NCI-H345 treated with DMSO at 0.1 percent for 48 hours (cell line): ENCODE data around the gene UST.
"Not testable (repeated sequence)": the region's sequence is repeated elsewhere in the genome, so short reads cannot be mapped to it uniquely, and the experiment has no call there.

Experiments
- DNase-seq: peaks from one replicate; lab custom pipeline; 2025; ENCODE audit not compliant: unreplicated experiment; lab: John Stamatoyannopoulos, UW

The UST gene

DNA sequence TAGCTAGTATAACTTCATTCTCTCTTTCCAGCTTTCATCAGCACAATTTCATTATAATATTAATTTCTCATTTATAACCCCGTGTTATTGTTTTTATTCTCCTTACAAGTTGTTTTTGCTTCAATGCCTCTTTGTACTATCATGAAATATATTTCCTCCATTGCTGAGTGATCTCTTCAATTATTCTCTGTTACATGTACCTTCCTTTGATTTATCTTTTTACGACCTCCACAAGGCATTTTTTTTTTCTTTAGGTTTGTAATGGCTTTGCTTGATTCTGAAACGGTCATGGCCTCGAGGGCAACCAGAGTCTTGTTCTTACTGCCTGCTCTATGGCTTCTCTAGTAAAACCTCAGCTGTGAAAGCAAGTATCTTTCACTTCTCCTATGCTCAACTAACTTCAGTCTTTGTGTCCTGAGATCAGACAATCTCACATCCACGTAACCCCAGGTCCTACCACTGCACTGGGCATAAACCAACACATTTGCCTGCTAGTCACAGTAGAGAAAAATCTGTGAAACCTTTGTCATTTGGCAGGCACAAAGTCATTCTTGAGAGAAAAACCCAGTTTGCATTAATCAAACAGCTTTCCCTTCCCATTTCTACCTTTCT is 119.9 kb downstream of the UST start:
- no peak for DNase-seq

DNA sequence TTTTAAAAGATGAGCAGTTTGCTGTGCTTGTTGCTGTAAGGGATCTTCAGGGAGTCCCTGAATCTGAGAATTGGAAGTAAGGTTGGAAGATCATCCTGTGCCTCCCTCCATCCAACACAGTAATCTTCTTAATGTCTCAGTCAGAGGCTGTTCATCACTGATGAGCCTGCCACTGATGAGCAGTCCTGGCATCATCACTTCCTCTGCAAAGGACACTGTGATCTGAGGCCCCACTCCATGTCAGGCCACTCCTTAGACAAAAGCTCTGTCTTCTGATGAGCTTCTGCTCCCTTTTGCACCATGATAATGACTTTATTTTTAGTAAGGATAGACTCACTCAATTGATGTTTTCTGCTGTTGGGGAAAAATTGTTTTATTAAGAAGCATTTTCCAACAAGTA is 121.0 kb downstream of the UST start:
- DNase-seq: no peak

DNA sequence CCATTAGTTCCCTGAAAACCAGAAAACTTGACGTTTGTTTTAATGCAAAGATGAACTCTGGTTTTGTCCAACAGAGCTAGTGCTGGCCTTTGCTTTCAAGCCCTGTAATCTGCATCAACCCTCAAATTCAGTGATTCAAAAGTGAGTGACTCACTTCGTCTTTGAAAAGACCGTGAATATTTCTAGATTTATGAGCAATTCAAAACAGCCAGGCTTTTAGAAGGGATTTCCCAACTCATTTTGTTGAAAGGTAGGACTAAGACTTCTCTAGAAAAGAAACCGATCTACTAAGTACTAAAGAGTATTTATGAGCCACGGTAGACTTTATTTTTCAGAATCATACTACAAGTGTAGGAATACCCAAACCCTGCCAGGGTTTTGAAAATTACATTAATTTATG is 121.5 kb downstream of the UST start:
- DNase-seq: no peak

DNA sequence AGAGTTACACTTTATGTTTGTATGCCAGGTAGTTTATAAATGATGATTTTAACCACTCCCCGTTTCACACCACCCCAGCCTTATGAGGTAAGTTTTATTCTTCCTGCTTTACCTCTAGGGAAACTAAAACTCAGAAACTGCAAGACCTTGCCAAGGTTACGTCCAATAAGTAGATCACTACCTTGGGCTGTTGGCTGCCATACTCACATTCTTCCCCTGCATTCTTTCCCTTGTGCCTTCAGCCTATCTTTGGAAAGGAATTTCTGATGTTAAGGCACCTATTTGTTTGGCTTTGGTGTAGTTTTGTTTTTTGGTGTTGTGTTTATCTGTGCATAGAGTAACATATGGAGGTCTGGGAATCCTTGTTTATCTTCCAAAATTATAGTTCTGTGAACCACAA is 122.1 kb downstream of the UST start:
- no peak for DNase-seq

DNA sequence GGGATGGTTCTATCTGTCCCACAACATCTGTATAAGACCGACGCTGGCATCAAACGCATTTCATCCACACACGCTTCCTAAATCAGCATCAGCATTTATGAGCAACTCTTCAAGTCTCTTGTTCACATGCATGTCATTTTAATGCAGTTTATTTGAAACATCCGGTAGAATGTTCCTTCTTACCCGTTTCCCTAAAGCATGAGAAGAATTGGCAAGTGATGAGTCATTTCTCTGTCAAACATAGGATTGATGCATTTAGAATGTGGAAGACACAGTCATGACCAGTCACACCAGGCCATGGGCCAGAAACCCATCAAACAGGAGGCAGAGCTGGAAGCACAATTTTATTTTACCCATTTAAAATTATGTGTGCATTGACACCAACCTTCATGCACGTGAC is 122.8 kb downstream of the UST start:
- no peak for DNase-seq

DNA sequence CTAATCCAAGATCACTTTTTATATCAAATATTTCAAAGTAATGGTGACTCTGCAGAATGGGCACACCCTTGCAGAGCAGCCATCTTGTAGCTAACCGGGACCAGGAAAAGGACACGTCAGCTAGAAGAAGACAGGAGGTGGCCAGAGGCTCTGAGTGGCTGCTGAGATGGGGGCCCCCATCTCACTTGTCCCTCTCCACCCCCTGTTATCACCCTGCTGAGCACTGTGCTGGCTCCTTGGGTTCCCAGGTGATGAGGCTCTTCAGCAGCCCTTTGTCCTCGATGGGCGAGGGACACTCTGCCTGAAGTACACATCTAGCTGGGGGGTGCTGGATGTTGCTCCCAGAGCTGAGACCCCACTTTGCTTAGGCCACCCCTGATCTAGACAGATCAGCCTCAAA is 126.3 kb downstream of the UST start:
- no peak for DNase-seq

DNA sequence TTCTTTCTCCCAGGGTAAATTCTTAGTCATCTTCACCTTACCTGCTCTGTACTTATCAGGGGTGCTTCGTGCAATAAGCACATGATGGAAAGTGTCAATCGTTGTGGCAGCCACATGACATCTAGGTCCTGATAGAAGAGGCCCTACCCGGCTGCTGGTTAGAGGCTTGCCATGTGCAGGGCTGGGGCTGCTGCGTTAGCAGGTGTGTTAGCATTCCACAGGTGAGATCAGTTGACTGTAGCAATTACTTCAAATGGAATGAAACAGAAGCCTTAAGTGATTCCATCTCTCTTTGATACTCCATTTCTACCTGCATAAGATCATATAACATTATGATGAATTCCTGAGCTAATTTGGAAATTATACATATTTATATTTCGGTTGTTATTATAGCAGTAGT is 127.0 kb downstream of the UST start:
- no peak for DNase-seq

DNA sequence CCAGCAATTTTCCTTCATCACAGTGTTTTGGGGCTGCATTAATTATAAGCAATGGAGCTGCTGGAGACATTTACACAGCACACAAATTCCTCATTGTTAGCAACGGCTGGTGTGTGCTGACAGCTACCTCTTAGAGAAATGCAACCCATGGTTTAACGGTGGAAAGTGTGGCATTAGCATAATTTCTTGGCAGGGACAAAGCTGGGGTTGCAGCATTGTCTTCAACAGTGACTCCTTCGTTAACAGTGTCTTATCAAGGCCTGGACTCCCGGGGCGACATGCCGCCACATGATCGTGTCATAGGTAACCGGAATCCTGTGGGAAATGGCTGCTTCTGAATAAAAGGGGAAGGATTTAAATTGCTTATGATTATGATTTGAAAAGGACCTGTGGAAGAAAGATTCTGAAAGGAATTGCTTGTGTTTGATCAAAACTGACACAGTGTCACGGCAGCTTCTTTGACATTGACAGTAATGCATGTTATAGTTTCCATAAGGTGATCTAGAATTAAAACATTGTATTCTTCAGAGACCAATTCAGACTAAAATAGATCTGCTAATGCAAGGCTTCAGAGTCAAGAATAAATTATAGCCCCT is 128.0 kb downstream of the UST start:
- DNase-seq: peak; percentile 73

DNA sequence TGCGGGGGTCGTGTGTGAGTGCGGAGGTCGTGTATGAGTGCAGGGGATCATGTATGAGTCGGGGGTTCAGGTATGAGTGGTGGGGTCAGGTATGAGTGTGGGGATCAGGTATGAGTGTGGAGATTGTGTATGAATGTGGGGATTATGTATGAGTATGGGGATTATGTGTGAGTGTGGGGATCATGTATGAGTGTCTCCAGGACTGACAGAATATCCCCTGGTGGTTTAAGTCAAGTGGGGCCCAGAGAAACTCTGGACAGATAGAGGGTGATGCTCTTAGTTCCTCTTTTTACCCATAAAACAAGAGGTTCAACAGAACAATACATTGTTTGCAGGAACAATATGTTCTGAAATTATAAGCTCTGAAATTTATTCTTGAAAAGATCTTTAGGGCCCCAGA is 131.9 kb downstream of the UST start:
- DNase-seq: no peak

DNA sequence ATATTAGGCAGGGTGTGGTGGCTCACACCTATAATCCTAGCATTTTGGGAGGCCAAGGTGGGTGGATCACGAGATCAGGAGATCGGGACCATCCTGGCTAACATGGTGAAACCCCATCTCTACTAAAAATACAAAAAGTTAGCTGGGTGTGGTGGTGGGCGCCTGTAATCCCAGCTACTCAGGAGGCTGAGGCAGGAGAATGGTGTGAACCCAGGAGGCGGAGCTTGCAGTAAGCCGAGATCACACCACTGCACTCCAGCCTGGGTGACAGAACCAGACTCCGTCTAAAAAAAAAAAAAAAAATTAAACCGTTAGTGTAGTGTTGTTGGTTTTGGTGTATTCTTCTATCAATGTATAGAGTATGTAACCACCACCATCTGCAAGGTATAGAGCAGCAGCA is 133.9 kb downstream of the UST start:
- not testable (repeated sequence) for DNase-seq

DNA sequence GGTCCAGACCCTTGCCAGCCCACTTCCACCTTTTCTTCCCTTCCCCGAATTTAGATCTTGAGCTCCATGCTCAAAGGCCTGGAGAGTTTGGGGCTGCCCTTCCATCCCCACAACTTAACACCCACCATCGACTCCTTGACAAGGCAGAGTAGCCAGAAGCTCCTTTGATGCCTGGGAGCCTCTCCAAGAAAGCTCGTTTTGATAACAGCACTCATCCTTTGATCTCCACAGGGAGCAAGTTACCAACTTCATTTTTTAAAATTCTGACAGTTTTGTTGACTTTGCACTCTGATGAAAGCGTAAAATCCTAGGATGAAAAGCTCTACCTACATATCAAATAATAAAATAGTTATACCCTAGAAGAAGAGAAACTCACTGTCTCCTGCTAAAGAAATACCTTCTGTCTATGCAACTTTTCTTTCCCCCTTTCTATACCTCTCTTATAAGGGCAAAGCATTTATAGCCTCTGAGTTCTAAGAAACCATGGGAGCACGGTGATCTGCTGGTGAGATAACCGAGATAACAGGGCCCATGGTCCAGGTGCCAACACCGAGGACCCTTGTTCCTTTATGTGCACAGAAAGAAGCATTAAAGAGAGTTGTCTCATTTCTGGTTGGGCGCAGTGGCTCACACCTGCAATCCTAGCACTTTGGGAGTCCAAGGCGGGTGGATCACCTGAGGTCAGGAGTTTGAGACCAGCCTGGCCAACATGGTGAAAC is 134.9 kb downstream of the UST start:
- no peak for DNase-seq

DNA sequence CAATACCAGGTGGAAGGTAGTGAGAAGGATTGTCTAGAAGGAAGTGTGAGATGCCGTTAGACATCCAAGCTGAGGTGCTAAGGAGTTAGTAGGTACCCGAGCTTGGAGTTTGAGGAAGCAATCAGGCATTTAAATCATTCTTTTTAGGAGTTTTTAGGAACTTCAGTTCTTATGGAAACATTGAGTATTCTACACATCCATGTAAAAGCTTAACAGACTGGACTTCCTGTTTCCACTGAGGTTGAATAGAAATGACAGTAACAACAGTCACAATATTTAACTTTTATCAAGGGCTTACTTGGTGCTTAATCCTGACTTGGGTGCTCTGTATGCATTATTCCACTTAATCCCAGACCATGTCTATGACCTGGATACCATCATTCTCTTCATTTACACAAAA is 136.4 kb downstream of the UST start:
- DNase-seq: no peak

DNA sequence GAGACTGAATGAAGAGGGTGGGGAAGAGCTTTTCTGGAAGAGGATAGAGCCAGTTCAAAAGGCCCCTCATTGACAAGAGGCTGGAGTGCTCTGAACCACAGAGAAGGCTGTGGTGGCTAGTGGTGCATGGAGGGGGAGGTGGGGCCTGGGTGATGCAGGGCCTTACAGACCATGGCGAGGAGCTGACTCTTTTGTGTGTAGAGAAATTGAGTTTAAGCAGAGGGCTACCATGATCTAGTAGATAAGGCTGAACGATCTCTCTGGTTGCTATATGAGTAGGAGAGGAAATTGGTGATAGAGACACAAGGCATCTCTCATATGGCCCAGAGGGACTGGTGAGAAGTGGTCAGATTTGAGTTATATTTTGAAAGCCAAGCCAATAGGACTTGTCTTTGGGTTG is 137.6 kb downstream of the UST start:
- DNase-seq: no peak

DNA sequence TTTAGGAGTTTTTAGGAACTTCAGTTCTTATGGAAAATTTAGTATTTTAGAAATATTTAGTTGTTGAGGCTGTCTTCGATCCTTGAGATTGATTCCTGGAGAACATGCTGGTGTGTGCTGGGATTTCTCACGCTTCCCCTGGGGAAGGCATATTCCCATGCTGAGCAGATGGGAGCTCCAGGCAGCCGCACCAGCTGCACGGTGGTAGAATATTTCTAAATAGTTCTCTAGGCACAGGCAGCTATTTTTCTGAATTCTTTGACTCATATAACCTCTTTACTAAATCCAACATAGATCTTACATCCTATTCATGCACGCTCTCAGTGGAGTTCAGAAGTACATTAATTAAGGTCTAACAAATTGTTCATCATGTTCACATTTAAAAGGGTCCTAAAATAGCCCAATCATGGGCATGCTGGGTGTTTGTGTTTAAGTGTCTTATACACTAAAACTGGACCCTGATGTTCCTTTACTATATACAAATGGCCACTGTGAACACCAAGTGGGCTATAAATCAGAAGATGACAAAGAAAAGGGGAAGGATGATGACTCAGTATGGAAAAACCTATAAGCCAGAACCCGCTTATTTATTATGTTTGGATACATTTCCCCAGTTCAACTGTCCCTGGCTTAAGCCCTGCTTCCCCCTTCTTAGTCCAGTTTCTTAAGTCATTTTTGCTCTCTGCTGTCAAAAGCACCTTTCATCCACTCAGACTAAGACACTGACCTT is 138.5 kb downstream of the UST start:
- no peak for DNase-seq

DNA sequence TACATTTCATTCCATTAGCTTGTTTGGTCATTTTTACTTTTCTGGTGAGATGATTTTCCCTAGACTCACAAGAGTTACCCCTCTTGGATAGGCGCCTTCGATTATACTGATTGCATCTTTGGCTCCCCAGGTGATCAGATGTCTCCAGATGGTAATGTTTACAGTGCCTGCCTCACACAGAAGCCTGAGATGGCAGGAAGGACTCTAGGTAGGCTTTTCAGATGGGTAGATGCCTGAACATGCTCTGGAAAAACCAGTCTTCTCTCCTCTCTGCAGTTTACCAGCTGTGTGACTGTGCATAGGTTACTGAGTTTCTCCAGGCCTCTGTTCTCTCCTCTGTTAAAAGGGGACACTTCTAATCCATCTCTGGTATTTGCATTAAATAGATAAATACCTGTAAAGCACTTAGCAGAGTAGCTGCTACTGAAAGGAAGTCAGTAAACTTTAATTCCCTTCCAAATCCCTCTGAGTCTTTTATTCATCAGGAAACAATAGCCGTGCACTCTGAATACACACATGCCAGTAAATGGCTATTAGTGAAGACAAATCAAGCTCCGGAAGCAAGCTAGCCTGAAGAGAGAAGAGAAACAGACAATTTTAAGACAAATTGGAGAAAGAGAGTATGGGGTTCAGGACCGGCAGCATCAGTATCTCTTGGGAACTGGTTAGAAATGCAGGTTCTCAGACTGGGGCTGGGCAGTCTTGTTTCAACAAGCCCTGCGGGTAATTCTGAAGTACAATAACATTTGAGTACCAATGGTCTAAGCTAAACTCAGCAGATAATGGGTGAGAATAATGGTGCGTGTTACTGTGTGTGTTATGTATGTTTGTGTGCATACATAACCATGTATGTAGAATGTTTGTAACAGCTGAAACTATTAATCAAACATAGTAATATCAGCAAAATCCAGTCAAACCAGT is 139.4 kb downstream of the UST start:
- no peak for DNase-seq

DNA sequence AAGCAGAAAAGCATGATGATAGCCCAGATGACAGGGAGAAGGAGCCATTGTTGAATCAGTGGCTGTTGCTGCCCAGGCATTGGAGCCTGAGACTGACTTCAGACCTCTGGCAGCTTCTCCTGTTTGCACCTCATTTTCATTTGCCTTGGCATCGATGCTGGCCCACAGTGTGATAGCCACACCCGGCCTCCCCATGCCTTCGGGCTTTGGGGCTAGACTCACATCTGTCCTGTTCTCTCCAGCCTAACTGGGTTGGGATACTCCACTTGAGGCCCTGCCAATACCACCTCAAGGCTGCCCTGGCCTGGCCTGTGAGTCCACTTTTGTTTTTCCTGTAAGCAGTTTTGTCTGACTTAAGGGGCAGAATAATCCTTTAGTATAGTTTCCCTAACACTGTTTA is 140.4 kb downstream of the UST start:
- DNase-seq: no peak

DNA sequence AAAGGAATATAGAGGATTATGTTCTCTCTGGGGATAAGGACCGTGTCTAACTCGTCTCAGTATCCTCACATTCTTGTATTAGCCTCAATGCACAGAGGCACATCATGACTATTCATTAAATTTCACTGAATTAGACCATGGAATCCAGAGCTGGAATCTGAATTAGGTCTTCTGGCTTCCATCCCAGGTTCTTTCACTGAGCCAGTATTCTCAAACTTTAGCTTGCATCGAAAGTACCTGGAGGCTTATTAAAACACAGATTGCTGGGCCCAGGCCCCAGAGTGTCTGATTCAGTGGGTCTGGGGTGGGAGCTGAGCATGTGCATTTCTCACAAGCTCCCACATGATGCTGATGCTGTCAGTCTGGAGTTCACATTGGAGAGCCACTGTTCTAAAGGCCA is 142.0 kb downstream of the UST start:
- DNase-seq: no peak

DNA sequence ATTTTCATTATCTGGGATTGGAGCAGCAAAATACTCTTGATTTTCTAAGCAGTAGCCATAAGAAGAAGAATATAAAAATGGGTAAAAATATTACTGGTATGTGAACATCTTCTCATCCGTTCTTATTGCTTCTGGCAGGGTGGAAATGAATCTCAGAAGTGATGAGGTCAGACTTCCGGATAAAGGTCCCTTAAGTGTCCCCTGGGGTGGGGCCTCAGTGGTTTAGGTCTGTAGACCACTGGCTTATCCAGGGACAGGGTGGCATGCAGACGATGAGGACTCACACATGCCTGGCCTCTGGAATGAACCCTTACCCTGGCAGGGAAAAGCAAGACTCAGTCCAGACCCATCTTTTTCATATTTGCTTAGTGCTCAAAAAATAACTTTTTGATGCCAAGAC is 143.3 kb downstream of the UST start:
- DNase-seq: no peak

DNA sequence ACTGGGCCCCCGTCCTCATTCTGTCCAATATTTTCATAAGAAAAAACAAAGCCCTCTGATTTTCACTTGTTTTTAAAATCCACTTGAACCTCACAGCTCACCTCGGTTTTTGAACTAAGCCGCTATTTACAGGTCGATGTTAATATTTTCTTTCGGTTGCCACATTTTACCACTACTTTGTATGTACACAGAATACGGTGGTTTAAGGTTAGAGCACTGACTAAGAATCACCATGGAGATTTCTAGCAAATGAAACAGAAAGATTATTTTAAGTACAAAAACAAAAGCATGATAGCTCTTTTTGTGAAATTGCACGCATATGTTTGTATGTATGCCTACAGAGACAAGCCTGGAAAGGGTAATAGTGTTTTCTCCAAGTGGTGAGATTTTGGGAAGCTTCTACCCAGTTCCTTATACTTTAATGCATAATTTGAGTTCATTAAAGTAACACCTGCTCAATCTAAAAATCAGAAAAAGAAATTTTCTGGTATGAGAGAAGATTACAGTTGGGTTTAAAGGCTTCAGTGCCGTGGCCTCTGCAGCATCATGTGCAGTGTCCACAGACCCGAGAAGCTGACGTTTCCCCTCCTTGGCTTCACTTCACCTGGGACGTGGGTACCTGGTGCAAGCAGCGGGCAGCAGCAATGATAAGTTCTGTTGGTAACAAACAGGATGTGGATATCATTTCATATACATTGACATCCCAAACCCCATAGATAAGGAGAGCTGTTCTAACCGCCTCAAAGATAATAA is 144.0 kb downstream of the UST start:
- DNase-seq: no peak

DNA sequence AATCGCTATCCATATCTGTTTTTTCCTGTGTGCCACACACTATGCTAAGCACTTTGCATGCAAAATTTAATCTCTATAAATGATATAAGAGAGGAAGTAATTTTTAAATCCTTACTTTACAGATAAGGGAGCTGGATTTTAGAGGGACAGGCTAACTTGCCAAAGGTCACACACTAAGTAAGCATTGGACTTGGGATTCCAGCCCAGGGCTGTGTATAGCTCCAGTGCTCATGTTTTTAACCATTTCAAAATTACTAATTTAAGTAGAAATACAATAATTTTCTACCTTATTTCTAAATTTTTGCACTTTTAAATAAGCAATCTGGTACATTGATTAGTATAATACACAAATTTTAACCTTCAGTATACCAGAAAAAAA is 144.6 kb downstream of the UST start:
- DNase-seq: no peak
